HG02840 (cell line): Measurements from ENCODE around the gene SNCA.

ENCODE experiments used
- ATAC-seq: cut with Tn5 transposase; IDR thresholded peaks from one replicate; pipeline ENCODE4 v1.9.1; 2021; ENCODE audit warnings: mild to moderate bottlenecking, moderate library complexity, moderate number of reproducible peaks; ENCODE audit not compliant: unreplicated experiment, low FRiP score

SNCA gene

DNA sequence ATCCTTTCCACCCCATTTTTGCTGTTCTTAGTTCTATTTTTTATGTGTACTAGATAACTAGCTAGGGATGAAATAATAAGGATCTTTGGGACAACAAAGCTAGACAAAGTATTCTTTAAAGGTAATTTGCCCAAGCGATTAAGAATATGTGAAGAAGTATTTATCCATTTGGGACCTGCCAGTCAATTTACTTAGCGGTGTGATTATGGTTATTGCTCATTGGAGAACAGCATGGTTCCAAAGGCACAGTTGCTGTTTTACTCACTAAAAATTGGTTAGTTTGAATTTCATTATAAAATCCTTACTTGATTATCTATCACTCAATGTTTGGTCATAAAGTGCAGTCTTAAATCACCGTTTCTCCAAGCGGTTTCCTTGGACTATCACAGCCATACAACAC, 124.1 kb downstream of the SNCA start:
- no peak for ATAC-seq

DNA sequence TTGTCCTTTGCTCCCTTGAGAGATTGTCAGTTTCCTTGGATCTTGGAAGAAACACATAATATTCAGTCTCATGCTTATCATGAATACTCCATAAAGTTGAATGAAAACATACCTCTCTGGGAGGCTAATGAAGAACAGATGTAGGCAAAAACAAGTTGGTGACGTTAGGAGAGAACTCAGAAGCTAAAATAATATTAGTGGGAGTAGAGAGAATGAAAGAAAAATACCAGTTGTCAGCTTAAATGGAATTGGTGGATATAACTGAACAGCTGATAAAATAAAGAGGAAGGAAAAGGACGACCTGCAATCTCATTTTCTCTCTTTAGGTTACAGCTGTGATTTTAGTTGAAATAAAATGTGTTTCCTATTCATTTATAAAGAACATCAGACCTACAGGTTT, 124.8 kb downstream of the SNCA start:
- ATAC-seq, result no peak

DNA sequence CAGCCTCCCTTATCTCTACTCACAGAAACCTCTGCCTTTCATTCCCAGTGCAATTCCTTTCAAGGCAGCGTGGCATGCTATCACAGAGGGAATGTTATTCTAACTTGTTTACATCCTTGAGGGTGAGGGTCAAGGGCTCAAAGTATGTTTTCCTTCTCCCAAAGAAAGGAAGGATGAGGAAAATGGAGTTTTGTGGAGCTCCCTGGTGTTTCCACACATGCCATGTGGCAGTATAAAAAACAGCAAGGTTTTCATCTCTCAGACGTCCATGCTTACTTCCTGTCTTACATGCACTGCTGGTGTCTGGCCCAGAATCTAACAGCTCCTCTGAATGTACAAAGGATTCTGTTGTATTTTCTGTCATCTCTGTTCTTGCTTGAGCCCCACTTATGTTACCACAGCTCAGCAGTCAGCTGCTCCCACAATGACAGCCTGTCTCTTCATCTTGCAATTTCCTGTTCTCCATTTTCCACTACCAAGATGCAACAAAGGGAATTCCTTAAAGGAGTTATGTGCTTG, 128.0 kb downstream of the SNCA start:
- ATAC-seq, result no peak

DNA sequence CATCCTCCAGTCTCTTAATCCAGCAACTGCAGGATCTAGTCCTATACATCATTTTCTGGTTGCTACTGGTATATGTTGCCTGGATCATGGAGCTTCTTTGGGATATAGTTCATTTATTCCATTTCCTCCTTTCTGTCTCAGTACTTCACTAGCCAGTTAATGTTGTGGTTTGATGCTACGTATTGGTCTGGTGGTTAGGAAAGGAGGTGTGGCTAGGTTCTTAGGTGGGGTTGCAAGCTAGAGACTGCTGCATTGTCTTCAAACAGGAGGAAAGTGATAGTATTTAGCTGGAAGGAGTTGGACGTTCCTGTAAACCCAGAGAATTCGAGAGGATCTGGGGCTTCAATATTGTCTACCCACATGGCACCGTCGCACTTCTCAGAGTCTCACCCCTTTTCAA, 129.5 kb downstream of the SNCA start:
- no peak for ATAC-seq

DNA sequence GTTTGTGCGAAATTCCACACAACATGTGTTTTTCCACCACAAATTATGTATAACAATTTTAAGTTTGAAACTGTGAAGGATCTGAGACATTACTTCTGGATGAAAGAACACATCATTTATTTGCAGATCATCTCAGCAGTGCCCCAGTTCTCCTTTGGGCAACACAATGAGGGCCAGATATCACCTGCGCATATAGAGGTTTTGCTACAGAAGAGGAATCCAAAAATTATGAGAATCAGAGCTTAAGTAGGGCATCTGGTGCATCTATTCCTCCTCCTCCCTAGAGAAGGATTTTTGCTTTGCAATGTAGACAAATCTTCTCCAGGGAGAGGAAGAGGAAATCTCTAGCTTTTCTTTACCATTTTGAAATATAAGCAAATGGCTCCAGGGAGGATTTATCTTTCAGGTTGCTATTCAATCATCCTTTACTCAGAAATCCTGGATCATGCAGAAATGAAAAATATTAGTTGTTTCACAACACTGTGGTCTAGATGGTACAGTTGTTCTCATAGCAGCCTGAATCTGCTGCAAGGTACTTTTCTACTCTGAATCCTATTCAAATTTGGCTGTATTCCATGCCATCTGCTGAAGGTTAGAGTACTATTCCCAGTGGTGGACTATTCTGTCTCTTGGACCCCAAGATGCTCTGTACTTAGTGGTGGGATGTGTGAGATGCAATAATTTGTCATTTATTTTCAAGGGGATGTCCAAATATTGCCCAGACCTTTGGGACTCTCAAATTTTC, 132.1 kb downstream of the SNCA start:
- ATAC-seq, result no peak

DNA sequence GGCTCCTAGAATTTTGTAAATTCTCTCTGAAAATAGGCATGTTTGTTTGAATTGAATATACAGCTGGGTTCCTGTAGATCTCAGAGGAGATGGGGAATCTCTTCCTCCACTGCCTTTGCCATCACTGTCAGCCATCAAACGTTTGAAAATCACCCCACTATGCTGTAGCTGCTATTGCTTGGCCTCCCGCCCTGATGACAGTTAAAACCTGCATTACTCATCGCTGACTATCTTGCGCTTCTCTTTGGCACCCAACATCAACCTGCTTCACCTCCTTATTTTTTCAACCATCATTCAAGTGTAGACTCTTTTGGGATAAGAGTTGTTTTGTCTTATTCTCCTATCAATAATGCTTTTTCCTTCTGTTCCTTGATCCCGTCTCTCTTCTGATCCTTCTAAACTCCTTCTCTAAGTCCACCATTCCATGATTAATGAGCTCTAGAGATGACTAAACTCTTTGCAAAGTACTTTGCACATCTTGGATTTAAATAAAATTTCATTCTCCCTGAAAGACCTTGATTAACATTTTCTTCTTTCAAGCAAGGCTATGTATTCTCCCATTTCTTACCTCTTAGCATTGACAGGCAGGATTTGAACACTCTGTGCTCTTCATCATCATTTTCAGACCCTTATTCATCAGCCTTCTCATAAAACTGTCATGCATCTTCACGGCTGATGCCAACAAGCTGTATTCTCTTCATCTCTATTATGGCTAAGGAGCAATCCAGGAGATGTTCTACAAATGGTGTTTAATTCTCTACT, 133.0 kb downstream of the SNCA start:
- no peak for ATAC-seq

DNA sequence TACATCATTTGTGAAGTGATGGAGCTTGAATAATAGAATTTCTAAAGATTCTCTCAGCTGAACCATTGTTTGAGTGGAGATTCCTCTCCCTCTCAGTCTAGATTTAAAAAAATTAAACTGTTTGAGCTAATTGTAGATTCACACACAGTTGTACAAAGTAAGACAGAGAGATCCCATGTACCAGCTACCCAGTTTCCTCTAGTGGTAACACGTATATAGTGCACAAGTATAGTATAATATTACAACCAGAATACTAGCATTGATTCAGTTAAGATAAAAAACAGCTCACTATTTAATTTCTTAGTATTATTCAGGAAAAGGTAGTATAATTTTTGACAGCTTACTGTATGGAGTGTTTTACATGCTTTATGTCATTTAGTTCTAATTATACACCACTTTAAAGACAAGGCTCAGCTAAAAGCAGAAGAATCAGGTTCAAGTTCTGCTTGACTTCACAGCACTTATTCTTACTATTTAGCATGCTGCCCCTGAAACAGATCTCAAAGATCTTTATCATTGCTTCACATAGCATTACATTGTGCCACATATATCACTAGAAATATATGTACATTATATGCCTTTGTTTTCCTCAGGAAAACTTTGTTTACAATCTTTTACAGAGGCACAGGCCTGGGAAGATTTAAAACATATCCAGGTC, 136.1 kb downstream of the SNCA start:
- no peak for ATAC-seq

DNA sequence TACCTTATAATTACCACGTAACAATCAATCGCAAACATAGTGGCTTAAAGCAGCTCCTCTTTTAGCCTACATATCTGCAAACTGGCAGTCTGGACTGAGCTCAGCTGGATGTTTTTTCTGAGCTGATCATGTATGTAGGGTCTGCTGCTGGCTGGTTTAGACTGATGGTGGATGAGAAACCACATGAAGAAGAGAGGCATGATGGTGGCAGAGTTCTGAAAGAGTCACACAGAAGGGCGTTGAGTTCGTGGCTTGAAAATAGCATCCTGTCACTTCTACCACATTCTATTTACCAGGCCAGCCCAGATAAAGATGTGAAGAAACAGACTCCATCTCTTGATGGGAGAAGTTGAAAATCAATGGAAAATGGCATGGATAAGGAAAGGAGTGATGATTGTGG, 151.3 kb downstream of the SNCA start:
- ATAC-seq, result no peak

DNA sequence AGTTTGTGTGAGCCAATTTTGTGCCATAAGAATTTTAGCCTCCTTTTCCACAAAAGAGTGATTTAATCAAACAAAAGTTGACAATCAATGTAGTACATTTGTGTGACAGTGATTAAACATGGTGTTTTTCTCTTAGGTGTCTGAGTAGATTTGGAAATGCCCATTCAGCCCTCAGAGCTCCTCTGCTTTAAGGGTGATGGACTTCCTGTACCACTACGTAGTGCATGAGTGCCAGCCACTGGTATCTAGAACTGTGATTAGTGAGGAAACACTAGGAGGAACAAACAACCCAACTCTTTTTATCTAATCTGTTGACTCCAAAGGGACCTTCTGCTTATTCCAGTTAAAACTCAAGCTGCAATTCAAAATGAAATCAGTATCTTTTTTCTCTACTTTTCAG, 151.7 kb downstream of the SNCA start:
- ATAC-seq, result no peak

DNA sequence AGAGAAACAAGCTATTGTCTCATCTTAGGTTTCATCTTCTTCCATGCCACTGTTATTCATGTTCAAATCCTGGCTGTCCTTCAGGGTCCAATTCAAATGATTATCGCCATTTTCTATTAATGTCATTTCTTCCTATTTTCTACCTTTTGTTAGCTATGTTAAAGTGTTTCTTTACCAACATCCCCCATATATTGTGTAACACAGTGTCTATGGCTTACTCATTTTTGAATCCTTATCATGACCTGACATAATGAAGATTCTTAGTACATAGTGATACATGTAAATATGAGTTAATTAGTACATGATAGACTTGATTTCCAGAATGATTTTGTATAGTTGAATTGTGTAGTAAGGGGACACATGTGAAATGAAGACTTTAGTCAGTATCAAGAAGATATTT, 152.4 kb downstream of the SNCA start:
- no peak for ATAC-seq

DNA sequence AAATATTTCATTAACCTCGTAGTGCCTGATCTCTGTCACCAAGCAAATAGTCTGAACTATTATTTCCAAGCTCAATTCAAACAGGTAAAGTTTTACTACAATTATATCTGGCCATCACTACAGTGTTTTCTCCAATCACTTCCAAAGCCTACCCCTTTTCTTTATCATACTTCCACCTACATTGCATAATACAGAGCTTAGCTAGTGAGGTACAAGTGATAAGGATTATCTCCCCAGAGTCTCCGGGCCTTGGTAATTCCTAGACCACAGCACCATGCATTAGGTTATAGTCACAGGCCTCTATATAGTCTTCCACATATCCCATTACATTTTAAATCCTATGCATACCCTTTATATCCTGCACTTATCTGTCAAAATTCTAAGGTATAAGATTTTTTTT, 154.2 kb downstream of the SNCA start:
- no peak for ATAC-seq

DNA sequence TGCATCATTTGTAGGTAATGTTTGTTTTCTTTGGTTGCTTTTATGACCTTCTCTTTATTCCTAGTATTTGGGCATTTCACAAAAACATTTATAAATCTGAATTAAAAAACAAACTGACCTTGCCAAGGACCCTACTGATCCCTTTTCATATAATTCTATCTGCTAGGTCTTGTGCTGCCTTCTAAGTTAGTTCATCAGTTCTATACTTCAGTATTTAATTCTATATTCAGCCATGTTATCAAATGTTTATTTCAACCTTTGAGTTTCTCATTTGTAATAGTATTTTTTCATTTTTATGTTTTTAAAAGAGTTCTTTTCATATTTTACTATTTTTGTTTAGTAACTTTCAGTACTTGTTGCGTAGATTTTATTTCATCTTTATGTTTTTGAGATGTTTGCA, 155.3 kb downstream of the SNCA start:
- ATAC-seq, result no peak

DNA sequence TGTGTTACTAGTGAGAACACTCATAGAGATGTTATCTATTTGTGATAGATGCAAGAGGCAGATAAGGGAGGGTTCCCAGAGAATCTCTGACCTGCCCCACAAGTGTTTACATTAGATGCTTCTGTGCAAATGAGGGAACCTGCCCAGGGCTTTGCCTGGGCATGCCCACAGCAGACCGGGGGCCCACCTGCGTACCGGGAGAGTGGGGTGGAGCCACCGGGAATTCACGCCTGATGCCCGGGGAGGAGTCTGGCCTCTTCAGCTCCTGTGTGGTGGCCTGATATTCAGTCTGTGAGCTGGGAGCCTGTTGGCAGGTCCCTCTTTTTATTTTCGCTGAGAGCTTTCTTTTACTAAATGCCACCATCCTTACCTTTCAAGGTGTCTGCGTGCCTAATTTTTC, 155.7 kb downstream of the SNCA start:
- ATAC-seq, result no peak

DNA sequence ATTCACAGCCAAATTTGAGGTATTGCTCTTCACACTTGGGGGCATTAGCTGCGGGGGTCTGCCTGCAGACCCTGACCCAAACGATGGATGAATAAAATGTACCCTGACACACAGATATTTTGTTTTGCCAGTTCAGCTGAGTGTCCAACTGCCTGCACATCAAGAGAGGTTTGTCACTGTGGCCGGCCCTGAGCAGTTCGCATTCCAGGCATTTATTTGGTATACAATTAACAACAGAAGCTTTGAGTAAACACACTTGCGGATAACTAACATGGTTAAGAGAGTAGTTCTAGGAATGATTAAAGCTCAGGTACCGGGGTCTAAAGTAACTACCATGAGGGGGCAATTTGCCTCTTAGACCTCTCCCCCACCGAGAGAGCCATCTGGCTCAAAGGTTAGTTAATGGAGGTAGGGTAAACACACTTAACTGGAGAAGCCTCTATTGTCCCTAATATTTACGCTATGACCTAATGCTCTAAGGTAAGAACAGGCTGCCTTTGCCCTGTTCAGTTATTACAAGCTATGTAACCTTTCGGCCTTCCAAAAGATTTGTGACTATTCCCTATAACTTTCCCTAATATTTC, 162.0 kb downstream of the SNCA start:
- no peak for ATAC-seq
